PC-9 (cell line): ENCODE data around the gene NME7. TPM values are rescaled to one million over a fixed set of nuclear protein-coding genes. Genes with fewer than 3 reads are reported as not detected.

Source experiments
- BruUV-seq: library from RNA; stranded (reverse); fragments of 400-500 nt; replicated peaks from 2 replicates; lab custom pipeline; 2021; lab: Mats Ljungman, UMichigan
- CTCF ChIA-PET: fragments of 300-600 bp; sonication (Branson Sonifier 250); formaldehyde crosslinking; loops from one replicate; lab custom pipeline; 2022; ENCODE audit warnings: antibody characterized with exemption; lab: Charles Lee
- POLR2A ChIA-PET: fragments of 300-600 bp; sonication (Branson Sonifier 250); formaldehyde crosslinking; loops from one replicate; lab custom pipeline; 2022; ENCODE audit warnings: antibody characterized with exemption; ENCODE audit not compliant: unreplicated experiment; lab: Charles Lee
- DNase-seq, 2 experiments: peaks; one replicate each; pipeline versions ENCODE4 v3.0.0 to v3.0.0-alpha.2; 2015 to 2022; ENCODE audit warnings: mixed read lengths in 1 of 2
- H2AFZ ChIP-seq: fragments of 200-600 bp; sonication (generic); 2 replicates; pipeline ENCODE4 v1.8.1; 2017; ENCODE audit warnings: antibody characterized with exemption
- H3F3A ChIP-seq: fragments of 200-600 bp; sonication (generic); 2 replicates; pipeline ENCODE4 v1.8.1; 2017; ENCODE audit warnings: antibody characterized with exemption, mild to moderate bottlenecking, low read depth; ENCODE audit not compliant: insufficient read depth
- H3K27ac ChIP-seq: fragments of 200-600 bp; sonication (generic); 2 replicates; pipeline ENCODE4 v1.6.1; 2016; ENCODE audit warnings: mixed run types
- H3K27me3 ChIP-seq: fragments of 200-600 bp; sonication (generic); 2 replicates; pipeline ENCODE4 v1.6.1; 2016; ENCODE audit warnings: low read depth, mixed run types; ENCODE audit not compliant: insufficient read depth
- H3K36me3 ChIP-seq: fragments of 200-600 bp; sonication (generic); 2 replicates; pipeline ENCODE4 v1.6.1; 2016; ENCODE audit warnings: low read depth, mixed run types
- H3K4me1 ChIP-seq: fragments of 200-600 bp; sonication (generic); replicated peaks from 2 replicates; pipeline ENCODE4 v1.6.1; 2016; ENCODE audit warnings: mixed run types; ENCODE audit not compliant: insufficient read depth
- H3K4me2 ChIP-seq: fragments of 200-600 bp; sonication (generic); 2 replicates; pipeline ENCODE4 v1.6.1; 2017; ENCODE audit warnings: mixed run types
- H3K4me3 ChIP-seq: fragments of 200-600 bp; sonication (generic); 2 replicates; pipeline ENCODE4 v1.6.1; 2016; ENCODE audit warnings: mixed run types
- H3K79me2 ChIP-seq: fragments of 200-600 bp; sonication (generic); 2 replicates; pipeline ENCODE4 v1.6.1; 2017; ENCODE audit warnings: low read depth, mixed run types
- H3K9me2 ChIP-seq: fragments of 200-600 bp; sonication (generic); 2 replicates; pipeline ENCODE4 v1.8.1; 2017; ENCODE audit warnings: mild to moderate bottlenecking; ENCODE audit not compliant: insufficient read depth
- H3K9me3 ChIP-seq: fragments of 200-600 bp; sonication (generic); 2 replicates; pipeline ENCODE4 v1.8.1; 2016; ENCODE audit warnings: low read depth; ENCODE audit not compliant: insufficient read depth
- H4K20me1 ChIP-seq: fragments of 200-600 bp; sonication (generic); 2 replicates; pipeline ENCODE4 v1.8.1; 2017; ENCODE audit not compliant: insufficient read depth
- EZH2 ChIP-seq: fragments of 200-600 bp; sonication (generic); IDR thresholded peaks from 2 replicates; pipeline ENCODE4 v1.8.0; 2017; ENCODE audit warnings: antibody characterized with exemption, low read depth
- intact Hi-C: fragments of 100-400 bp; cut with micrococcal nuclease; formaldehyde crosslinking; loops from one replicate; pipeline ENCODE4 v1.10.0; 2022; ENCODE audit not compliant: unreplicated experiment
- total RNA-seq: library from RNA; stranded (reverse); gene quantifications from 2 replicates; pipeline ENCODE4 v1.2.3, GENCODE V29; 2021
- TF ChIP-seq, protein P1 (sequence below): fragments of 200-600 bp; sonication (generic); conservative IDR thresholded peaks from 2 replicates; pipeline ENCODE4 v1.6.1; 2017; ENCODE audit warnings: mixed run types, antibody characterized with exemption, mild to moderate bottlenecking, moderate library complexity

Gene NME7
- total RNA-seq, 1 experiment from 2014 or later = 21.4 TPM

DNA sequence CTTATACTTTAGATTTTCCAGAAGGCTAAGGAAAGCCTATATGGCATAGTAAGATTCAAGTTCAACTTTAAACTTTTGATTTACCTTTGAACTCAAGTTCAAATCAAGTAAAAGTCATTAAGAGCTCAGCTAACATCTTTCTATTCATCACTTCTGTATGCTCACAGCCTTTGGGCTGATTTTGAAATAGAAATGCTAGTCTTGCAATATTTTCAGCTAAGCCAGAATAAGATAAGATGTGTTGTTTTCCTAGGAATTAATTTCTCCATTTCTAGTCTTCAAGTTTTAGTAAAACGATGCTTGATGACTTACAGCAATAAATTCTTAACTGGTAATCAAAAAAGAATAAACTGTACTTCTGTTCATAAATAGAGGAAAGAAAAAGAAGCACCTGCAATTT, 225.5 kb downstream of the NME7 start:
- CTCF ChIA-PET = no interaction called here
- intact Hi-C loops = no loop called here
- no peaks in the 10 kb centered on the region for H3K36me3 ChIP-seq
- H3K27ac ChIP-seq = no peak overlapping the region
- no peaks in the 10 kb centered on the region for H3K27me3 ChIP-seq
- no peak for DNase-seq
- no peaks in the 10 kb centered on the region for H4K20me1 ChIP-seq
- no peak overlapping the region for H3K4me2 ChIP-seq
- no peaks in the 10 kb centered on the region for H3K9me2 ChIP-seq
- no peak overlapping the region for H2AFZ ChIP-seq
- no TSS peak for BruUV-seq
- no peak for TF ChIP-seq EZH2
- TF ChIP-seq, protein P1, sequence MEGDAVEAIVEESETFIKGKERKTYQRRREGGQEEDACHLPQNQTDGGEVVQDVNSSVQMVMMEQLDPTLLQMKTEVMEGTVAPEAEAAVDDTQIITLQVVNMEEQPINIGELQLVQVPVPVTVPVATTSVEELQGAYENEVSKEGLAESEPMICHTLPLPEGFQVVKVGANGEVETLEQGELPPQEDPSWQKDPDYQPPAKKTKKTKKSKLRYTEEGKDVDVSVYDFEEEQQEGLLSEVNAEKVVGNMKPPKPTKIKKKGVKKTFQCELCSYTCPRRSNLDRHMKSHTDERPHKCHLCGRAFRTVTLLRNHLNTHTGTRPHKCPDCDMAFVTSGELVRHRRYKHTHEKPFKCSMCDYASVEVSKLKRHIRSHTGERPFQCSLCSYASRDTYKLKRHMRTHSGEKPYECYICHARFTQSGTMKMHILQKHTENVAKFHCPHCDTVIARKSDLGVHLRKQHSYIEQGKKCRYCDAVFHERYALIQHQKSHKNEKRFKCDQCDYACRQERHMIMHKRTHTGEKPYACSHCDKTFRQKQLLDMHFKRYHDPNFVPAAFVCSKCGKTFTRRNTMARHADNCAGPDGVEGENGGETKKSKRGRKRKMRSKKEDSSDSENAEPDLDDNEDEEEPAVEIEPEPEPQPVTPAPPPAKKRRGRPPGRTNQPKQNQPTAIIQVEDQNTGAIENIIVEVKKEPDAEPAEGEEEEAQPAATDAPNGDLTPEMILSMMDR = no peak
- H3K4me1 ChIP-seq = no peaks in the 10 kb centered on the region
- no peak overlapping the region for H3K4me3 ChIP-seq
- H3F3A ChIP-seq = no peaks in the 10 kb centered on the region
- POLR2A ChIA-PET = no interaction called here
- no peaks in the 10 kb centered on the region for H3K79me2 ChIP-seq
- no peaks in the 10 kb centered on the region for H3K9me3 ChIP-seq

DNA sequence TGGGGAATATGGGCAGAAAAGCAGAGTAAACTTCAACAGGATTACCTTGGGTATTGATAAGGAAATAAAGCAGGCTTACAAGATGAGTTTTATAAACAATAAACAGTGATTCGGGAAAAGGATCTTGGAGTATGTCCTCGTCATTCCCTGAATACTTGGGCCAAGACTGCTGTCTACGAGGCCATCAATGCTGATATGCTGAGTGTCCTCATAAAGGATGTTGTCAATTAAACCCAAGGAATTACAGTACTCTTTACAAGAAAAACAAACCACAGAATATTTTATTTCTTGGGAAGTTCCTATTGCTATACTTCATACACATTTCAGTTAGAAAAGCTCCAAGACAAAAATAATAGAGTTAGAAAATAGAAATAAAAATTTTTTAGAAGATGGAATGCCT, 226.2 kb downstream of the NME7 start:
- CTCF ChIA-PET = no interaction called here
- no peaks in the 10 kb centered on the region for H3K4me1 ChIP-seq
- intact Hi-C loops = no loop called here
- H3K36me3 ChIP-seq = no peaks in the 10 kb centered on the region
- no peak overlapping the region for H3K4me3 ChIP-seq
- H3K4me2 ChIP-seq = no peak overlapping the region
- H3K27ac ChIP-seq = no peak overlapping the region
- no peaks in the 10 kb centered on the region for H3K79me2 ChIP-seq
- DNase-seq = no peak
- TF ChIP-seq, protein P1 = no peak
- no peak for TF ChIP-seq EZH2
- BruUV-seq = no TSS peak
- no peaks in the 10 kb centered on the region for H4K20me1 ChIP-seq
- no peaks in the 10 kb centered on the region for H3K9me3 ChIP-seq
- POLR2A ChIA-PET = no interaction called here
- no peaks in the 10 kb centered on the region for H3K27me3 ChIP-seq
- no peaks in the 10 kb centered on the region for H3K9me2 ChIP-seq
- no peaks in the 10 kb centered on the region; the same call in 1 of the 2 replicates for H3F3A ChIP-seq
- H2AFZ ChIP-seq = no peak overlapping the region

DNA sequence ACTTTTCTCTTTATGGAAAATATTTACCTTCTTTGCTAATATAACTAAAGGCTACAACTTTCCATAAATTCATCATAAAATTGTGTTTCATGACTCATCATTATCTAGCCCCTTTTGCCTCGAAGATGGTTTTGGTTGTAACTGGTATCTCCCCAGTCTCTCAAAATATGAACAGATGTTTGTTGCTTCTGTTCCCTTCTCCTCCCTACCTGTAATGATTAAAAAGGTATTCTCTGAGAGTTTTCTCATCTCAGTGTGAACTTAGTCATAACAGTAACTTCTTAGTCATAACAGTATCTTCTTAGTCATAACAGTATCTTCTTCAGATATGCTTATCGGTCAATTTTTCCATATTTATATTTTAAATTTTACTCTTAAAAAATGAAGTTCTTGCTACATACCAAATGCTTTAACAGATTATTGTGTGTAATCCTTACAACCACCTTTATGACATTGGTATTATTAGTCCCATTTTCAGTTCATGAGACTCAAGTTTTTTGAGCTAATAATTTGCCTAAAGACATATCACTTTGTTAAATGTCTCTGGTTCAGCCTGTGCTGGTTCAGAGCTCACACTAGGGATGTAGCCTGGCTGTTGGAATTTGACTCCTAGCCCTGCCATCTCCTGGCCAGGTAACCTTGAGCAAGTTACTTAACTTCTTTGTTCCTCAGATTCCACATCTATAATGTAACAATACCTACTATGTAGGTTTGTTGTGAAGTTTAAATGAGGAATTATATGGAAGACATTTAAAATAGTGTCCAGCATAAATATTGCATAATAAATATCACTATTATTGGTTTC, 228.5 kb downstream of the NME7 start:
- no peak for DNase-seq

More for the DNA sequence above, 228.5 kb downstream of the NME7 start:
- Histone ChIP-seq H4K20me1 (no peaks in the 10 kb centered on the region), H2AFZ (no peak overlapping the region), H3F3A (peaks cover 6% of the 10 kb centered on the region; the same call in 1 of the 2 replicates), H3K4me3 (no peak overlapping the region), H3K4me1 (no peaks in the 10 kb centered on the region), H3K9me3 (no peaks in the 10 kb centered on the region), H3K4me2 (no peak overlapping the region), H3K9me2 (no peaks in the 10 kb centered on the region), H3K27me3 (no peaks in the 10 kb centered on the region), H3K36me3 (no peaks in the 10 kb centered on the region), H3K27ac (no peak overlapping the region), H3K79me2 (no peaks in the 10 kb centered on the region)
- TF ChIP-seq, protein P1 = no peak
- TF ChIP-seq EZH2 = no peak
- no TSS peak for BruUV-seq
- CTCF ChIA-PET = no interaction called here
- POLR2A ChIA-PET = no interaction called here
- intact Hi-C loops = no loop called here
